ENCODE results near the gene RHBDF2. TPM values are rescaled to one million over a fixed set of nuclear protein-coding genes. Genes with fewer than 3 reads are reported as not detected.

RHBDF2 gene
- total and polyA plus RNA-seq, 8 donors, result 4.6 to 175 (median 21.0) TPM

DNA sequence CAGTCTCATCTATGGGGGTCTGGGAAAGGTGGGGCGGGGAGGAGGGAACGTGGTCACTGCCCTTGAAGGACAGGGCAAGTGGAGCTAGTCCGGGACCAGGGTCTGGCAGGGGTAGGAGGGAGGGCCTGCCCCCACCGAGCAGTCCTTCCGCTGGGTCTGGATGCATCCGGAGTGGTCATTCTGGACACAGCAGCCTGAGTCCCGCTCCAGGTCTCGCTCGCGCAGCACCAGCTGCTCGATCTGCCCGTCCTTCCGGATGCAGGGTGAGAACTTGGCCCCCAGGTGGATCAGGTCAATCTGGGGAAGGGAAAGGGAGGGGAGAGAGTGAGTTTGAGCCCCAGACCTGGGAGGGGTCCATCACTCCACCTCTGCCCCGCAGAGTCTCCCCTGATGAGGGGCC lies 27.0 kb downstream of the RHBDF2 start:
- no peak overlapping the region for H3K27ac ChIP-seq
- no peaks in the 10 kb centered on the region for H3K9me3 ChIP-seq
- no peak for DNase-seq
- no peaks in the 10 kb centered on the region for H3K27me3 ChIP-seq
- 91 to 97% (median 95%) methylated on average over 14 of the region's 14 CpGs for WGBS, 5 donors
- H3K36me3 ChIP-seq, result peaks cover 5 to 83% (median 69%) of the 10 kb centered on the region in 4 donors
- H3K4me3 ChIP-seq, result no peak overlapping the region
- intact Hi-C loops (cut with DNase I; ENCODE audit: low total_unique reads), result no loop called here
- H3K4me1 ChIP-seq, result no peaks in the 10 kb centered on the region
- no peak for TF ChIP-seq POLR2A (IDR thresholded peaks at IDR 0.05)
- TF ChIP-seq, protein P1, sequence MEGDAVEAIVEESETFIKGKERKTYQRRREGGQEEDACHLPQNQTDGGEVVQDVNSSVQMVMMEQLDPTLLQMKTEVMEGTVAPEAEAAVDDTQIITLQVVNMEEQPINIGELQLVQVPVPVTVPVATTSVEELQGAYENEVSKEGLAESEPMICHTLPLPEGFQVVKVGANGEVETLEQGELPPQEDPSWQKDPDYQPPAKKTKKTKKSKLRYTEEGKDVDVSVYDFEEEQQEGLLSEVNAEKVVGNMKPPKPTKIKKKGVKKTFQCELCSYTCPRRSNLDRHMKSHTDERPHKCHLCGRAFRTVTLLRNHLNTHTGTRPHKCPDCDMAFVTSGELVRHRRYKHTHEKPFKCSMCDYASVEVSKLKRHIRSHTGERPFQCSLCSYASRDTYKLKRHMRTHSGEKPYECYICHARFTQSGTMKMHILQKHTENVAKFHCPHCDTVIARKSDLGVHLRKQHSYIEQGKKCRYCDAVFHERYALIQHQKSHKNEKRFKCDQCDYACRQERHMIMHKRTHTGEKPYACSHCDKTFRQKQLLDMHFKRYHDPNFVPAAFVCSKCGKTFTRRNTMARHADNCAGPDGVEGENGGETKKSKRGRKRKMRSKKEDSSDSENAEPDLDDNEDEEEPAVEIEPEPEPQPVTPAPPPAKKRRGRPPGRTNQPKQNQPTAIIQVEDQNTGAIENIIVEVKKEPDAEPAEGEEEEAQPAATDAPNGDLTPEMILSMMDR (IDR thresholded peaks at IDR 0.05), result no peak

DNA sequence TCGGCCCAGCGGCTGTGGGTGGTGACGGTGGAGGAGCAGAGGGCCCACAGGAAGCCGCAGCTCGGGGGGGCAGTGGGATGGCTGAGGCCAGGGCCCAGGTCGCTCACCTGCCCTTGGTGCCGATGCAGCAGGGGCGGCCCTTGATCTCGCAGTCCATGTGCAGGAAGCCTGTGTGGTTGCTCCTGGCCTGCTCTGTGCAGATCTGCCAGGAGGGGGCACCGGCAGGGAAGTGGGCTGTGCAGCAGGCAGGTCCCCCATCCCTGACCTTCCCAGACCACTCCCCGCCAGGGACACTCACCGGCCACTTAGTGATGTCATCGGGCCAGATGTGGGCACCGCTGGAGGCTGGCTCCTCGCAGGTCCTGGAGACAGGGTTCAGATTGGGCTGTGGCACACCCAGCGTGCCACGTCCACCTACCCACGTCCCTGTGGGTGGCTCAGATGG lies 27.7 kb downstream of the RHBDF2 start:
- no peaks in the 10 kb centered on the region for H3K4me1 ChIP-seq
- no peak overlapping the region for H3K4me3 ChIP-seq
- no peaks in the 10 kb centered on the region for H3K27me3 ChIP-seq
- 83 to 100% (median 88%) methylated on average over 1 to 18 of the region's 18 CpGs for whole genome bisulfite sequencing, 5 donors
- no peak for DNase-seq
- TF ChIP-seq, protein P1 (IDR thresholded peaks at IDR 0.05), result peak in 3 of 7 experiments; percentile 3 to 6 (median 4)
- TF ChIP-seq POLR2AphosphoS5 (IDR thresholded peaks at IDR 0.05) (no peak), POLR2A (IDR thresholded peaks at IDR 0.05) (no peak), EP300 (IDR thresholded peaks at IDR 0.05) (no peak)
- intact Hi-C loops (cut with DNase I; ENCODE audit: low total_unique reads), result no loop called here
- H3K27ac ChIP-seq, result no peak overlapping the region
- peaks cover 5 to 76% (median 62%) of the 10 kb centered on the region in 4 donors for H3K36me3 ChIP-seq
- no peaks in the 10 kb centered on the region for H3K9me3 ChIP-seq

DNA sequence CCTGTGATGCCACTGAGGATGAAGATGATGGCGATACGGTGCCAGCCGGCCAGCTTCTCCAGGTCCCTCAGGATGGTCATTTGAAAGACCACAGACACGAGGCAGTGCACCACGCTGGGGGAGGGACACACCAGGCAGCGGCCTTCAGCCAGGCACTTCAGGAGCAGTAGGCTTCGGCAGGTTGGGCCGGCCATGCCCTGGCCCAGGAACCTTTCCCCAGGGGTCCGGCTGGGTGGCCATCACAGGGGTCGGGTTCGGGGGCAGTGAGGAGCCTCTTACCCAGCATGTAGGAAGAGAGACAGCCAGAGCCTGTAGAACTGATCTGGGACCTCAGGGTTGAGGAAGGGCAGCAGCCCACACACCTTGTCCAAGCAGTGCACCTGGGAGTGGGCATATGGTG lies 28.5 kb downstream of the RHBDF2 start:
- H3K36me3 ChIP-seq, result peaks cover 5 to 68% (median 56%) of the 10 kb centered on the region in 4 donors
- no peak overlapping the region for H3K4me3 ChIP-seq
- intact Hi-C loops (cut with DNase I; ENCODE audit: low total_unique reads), result no loop called here
- H3K4me1 ChIP-seq, result no peaks in the 10 kb centered on the region
- H3K9me3 ChIP-seq, result no peaks in the 10 kb centered on the region
- 92 to 95% (median 94%) methylated on average over 6 to 11 of the region's 11 CpGs for WGBS, 5 donors
- no peak for DNase-seq
- H3K27me3 ChIP-seq, result no peaks in the 10 kb centered on the region
- no peak overlapping the region for H3K27ac ChIP-seq
- TF ChIP-seq EP300 (IDR thresholded peaks at IDR 0.05), result no peak
- TF ChIP-seq, protein P1 (IDR thresholded peaks at IDR 0.05), result no peak
- TF ChIP-seq POLR2AphosphoS5 (IDR thresholded peaks at IDR 0.05), result no peak
- TF ChIP-seq POLR2A (IDR thresholded peaks at IDR 0.05), result no peak

DNA sequence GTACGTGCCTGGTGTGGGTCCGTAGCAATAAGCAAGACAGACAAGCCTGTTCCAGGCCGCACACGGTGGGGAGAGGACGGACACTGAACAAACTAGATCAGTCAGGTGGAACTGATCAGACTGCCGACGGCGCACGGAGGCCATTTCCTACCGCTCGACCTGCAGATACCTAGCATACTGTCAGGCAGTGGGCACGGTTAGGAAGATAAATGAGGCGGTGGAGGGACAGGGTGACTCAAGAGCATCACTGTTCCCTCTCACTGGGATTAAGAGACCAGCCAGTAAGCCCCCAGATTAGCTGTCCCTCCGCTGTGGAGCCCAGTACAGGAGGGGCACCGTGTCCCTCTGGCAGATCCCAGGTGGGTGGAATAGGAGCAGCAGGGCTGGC lies 29.0 kb downstream of the RHBDF2 start:
- 89 to 96% (median 91%) methylated on average over 15 of the region's 15 CpGs for WGBS, 5 donors
- Histone ChIP-seq H3K4me1 (no peaks in the 10 kb centered on the region), H3K4me3 (no peak overlapping the region), H3K9me3 (no peaks in the 10 kb centered on the region), H3K27ac (no peak overlapping the region), H3K36me3 (peaks cover 5 to 63% (median 56%) of the 10 kb centered on the region in 4 donors), H3K27me3 (no peaks in the 10 kb centered on the region)
- intact Hi-C loops (cut with DNase I; ENCODE audit: low total_unique reads), result no loop called here
- DNase-seq, result no peak
- TF ChIP-seq EP300 (IDR thresholded peaks at IDR 0.05) (no peak), POLR2A (IDR thresholded peaks at IDR 0.05) (no peak), POLR2AphosphoS5 (IDR thresholded peaks at IDR 0.05) (no peak)
- TF ChIP-seq, protein P1 (IDR thresholded peaks at IDR 0.05), result no peak

Measured in stomach (tissue), 9 donors.